SK-N-SH (cell line): ENCODE results near the gene FTMT. TPM values are rescaled to one million over a fixed set of nuclear protein-coding genes. Genes with fewer than 3 reads are reported as not detected.

Source experiments
- CTCF ChIA-PET: fragments of 300-600, 350-600 bp; formaldehyde crosslinking; extraction: SDS; loops from one replicate; lab custom pipeline; 2021; lab: Yijun Ruan, JAX
- POLR2A ChIA-PET: fragments of 350-600 bp; sonication (Branson Sonifier 250); formaldehyde crosslinking; extraction: SDS; loops from one replicate; lab custom pipeline; 2020; ENCODE audit warnings: antibody characterized with exemption, inconsistent platforms; lab: Yijun Ruan, JAX
- DNase-seq: peaks from one replicate; pipeline ENCODE4 v3.0.0; 2012
- H2AFZ ChIP-seq: fragments of 200-600 bp; sonication (generic); 2 replicates; pipeline ENCODE4 v1.8.1; 2016; ENCODE audit warnings: antibody characterized with exemption, mild to moderate bottlenecking, low read depth
- H3F3A ChIP-seq: fragments of 200-600 bp; sonication (generic); replicated peaks from 2 replicates; pipeline ENCODE3; 2016; ENCODE audit warnings: antibody characterized with exemption, mild to moderate bottlenecking; ENCODE audit not compliant: insufficient read depth
- H3K27ac ChIP-seq, 2 experiments: fragments of 200-500 bp in 1 of 2; fragments of 200-600 bp in 1 of 2; sonication (Bioruptor generic) in 1 of 2; sonication (generic), shearing (Covaris generic) in 1 of 2; 2 replicates each; pipeline versions ENCODE4 v1.5.1 to v1.6.1; 2014 to 2016; ENCODE audit warnings: low read depth in 2 of 2, inconsistent platforms in 1 of 2, low read length in 1 of 2, mild to moderate bottlenecking in 1 of 2, mixed read lengths in 1 of 2
- H3K27me3 ChIP-seq: fragments of 200-600 bp; sonication (generic), shearing (Covaris generic); 2 replicates; pipeline ENCODE4 v1.6.1; 2016; ENCODE audit warnings: mixed run types; ENCODE audit not compliant: insufficient read depth
- H3K36me3 ChIP-seq, 2 experiments: fragments of 200-500 bp in 1 of 2; fragments of 200-600 bp in 1 of 2; sonication (Bioruptor generic) in 1 of 2; sonication (generic) in 1 of 2; replicated peaks in 1 of 2; 2 replicates each; pipeline versions ENCODE3 to v1.5.1; 2014 to 2016; ENCODE audit warnings: low read length in 1 of 2, mild to moderate bottlenecking in 1 of 2; ENCODE audit not compliant: insufficient read depth in 2 of 2, control insufficient read depth in 1 of 2
- H3K4me1 ChIP-seq, 2 experiments: fragments of 200-500 bp in 1 of 2; fragments of 200-600 bp in 1 of 2; sonication (Bioruptor generic) in 1 of 2; sonication (generic), shearing (Covaris generic) in 1 of 2; 2 replicates each; pipeline versions ENCODE4 v1.5.1 to v1.6.1; 2014 to 2016; ENCODE audit warnings: low read depth in 1 of 2, low read length in 1 of 2, mixed run types in 1 of 2; ENCODE audit not compliant: insufficient read depth in 2 of 2, control insufficient read depth in 1 of 2
- H3K4me2 ChIP-seq: fragments of 200-600 bp; sonication (generic), shearing (Covaris generic); 2 replicates; pipeline ENCODE4 v1.6.1; 2017; ENCODE audit warnings: mixed run types
- H3K4me3 ChIP-seq, 2 experiments: fragments of 200-500 bp in 1 of 2; fragments of 200-600 bp in 1 of 2; sonication (Bioruptor generic) in 1 of 2; sonication (generic), shearing (Covaris generic) in 1 of 2; 2 replicates each; pipeline versions ENCODE4 v1.5.1 to v1.8.1; 2014 to 2016; ENCODE audit warnings: low read depth in 2 of 2, inconsistent platforms in 1 of 2, low read length in 1 of 2, mild to moderate bottlenecking in 1 of 2, mixed read lengths in 1 of 2, moderate library complexity in 1 of 2
- H3K79me2 ChIP-seq: fragments of 200-600 bp; sonication (generic); 2 replicates; pipeline ENCODE4 v1.8.1; 2017; ENCODE audit warnings: mild to moderate bottlenecking; ENCODE audit not compliant: insufficient read depth
- H3K9ac ChIP-seq: fragments of 200-600 bp; sonication (generic); 2 replicates; pipeline ENCODE4 v1.6.1; 2017; ENCODE audit warnings: mixed run types
- H3K9me2 ChIP-seq: fragments of 200-600 bp; sonication (generic); 2 replicates; pipeline ENCODE4 v1.6.1; 2017; ENCODE audit warnings: mixed run types
- H3K9me3 ChIP-seq: fragments of 200-600 bp; sonication (generic); 2 replicates; pipeline ENCODE4 v1.6.1; 2017; ENCODE audit warnings: mixed run types, mild to moderate bottlenecking, moderate library complexity
- H4K20me1 ChIP-seq: fragments of 200-600 bp; sonication (generic); 2 replicates; pipeline ENCODE4 v1.6.1; 2017; ENCODE audit warnings: mild to moderate bottlenecking, mixed run types; ENCODE audit not compliant: insufficient read depth
- ELF1 ChIP-seq: IDR thresholded peaks from 2 replicates; pipeline ENCODE4 v1.4.0; 2012
- EP300 ChIP-seq, 2 experiments: IDR thresholded peaks; 2 replicates each; pipeline versions ENCODE4 v1.4.0 to v1.6.1; 2012; ENCODE audit warnings: borderline replicate concordance in 1 of 2, low read depth in 1 of 2, low read length in 1 of 2
- GATA2 ChIP-seq: sonication (generic); formaldehyde crosslinking; IDR thresholded peaks from 2 replicates; pipeline ENCODE4 v1.5.0; 2020; ENCODE audit warnings: mild to moderate bottlenecking, missing genetic modification reagents
- IRF3 ChIP-seq: fragments of 150-350 bp; IDR thresholded peaks from 2 replicates; pipeline ENCODE4 v1.6.1; 2016; ENCODE audit warnings: mild to moderate bottlenecking, low read depth, low read length
- MXI1 ChIP-seq: IDR thresholded peaks from 2 replicates; pipeline ENCODE4 v1.6.1; 2012; ENCODE audit warnings: mild to moderate bottlenecking, low read depth, low read length, improper control_type of control experiment
- NFIC ChIP-seq: IDR thresholded peaks from 2 replicates; pipeline ENCODE4 v1.4.0; 2012; ENCODE audit warnings: borderline replicate concordance
- NRF1 ChIP-seq: IDR thresholded peaks from 2 replicates; pipeline ENCODE4 v1.6.1; 2012; ENCODE audit warnings: low read depth, mild to moderate bottlenecking, low read length
- POLR2AphosphoS5 ChIP-seq: IDR thresholded peaks from 2 replicates; pipeline ENCODE4 v1.6.1; 2012; ENCODE audit warnings: low read depth, low read length
- REST ChIP-seq: IDR thresholded peaks from 2 replicates; pipeline ENCODE4 v1.6.1; 2012; ENCODE audit warnings: mild to moderate bottlenecking, low read depth, low read length, moderate library complexity
- RFX5 ChIP-seq: IDR thresholded peaks from 2 replicates; pipeline ENCODE4 v1.6.1; 2012; ENCODE audit warnings: mild to moderate bottlenecking, improper control_type of control experiment, low read length
- USF2 ChIP-seq: fragments of 150-350 bp; IDR thresholded peaks from 2 replicates; pipeline ENCODE4 v1.6.1; 2017; ENCODE audit warnings: antibody characterized with exemption, low read length, low read depth, borderline replicate concordance
- YY1 ChIP-seq: IDR thresholded peaks from 2 replicates; pipeline ENCODE4 v1.4.0; 2012; ENCODE audit warnings: low read depth, mild to moderate bottlenecking
- ZBTB33 ChIP-seq: IDR thresholded peaks from 2 replicates; pipeline ENCODE4 v1.4.0; 2012; ENCODE audit warnings: low read depth, borderline replicate concordance
- WGBS: methylation state at CpG from one replicate; pipeline ENCODE4 v1.1.6; 2017; ENCODE audit warnings: low lambda C conversion rate; 5-methylcytosine and 5-hydroxymethylcytosine counted together
- polyA plus RNA-seq, 3 experiments: library from polyadenylated mRNA; depleted of rRNA; stranded (reverse); fragments of >200 nt; gene quantifications; 2 replicates each; pipeline ENCODE4 v1.2.3, GENCODE V29; 2012

The FTMT gene
- polyA plus RNA-seq, 1 of the 3 experiments (the other 2 are of a cell fraction), result not detected

- Histone ChIP-seq H3K27me3 (no peaks in the 10 kb centered on the region), H3K4me3 (no peak overlapping the region), H2AFZ (no peak overlapping the region), H3K4me2 (no peak overlapping the region), H3K9me2 (no peaks in the 10 kb centered on the region), H3K79me2 (no peaks in the 10 kb centered on the region), H3K9ac (no peak overlapping the region), H3K4me1 (no peaks in the 10 kb centered on the region), H3F3A (no peaks in the 10 kb centered on the region), H3K36me3 (no peaks in the 10 kb centered on the region), H3K27ac (no peak overlapping the region), H4K20me1 (no peaks in the 10 kb centered on the region), H3K9me3 (no peaks in the 10 kb centered on the region)
- DNase-seq, result no peak
- POLR2A ChIA-PET, result no interaction called here
- CTCF ChIA-PET, result interaction anchor here (1.4 kb wide), 1 partner anchor 243 kb away, joined by 3 read pairs; no protein-coding TSS in a partner anchor
- WGBS, result 94% methylated on average over 2 of the region's 2 CpGs
- no peak for TF ChIP-seq NRF1
- TF ChIP-seq USF2, result no peak
- no peak for TF ChIP-seq MXI1
- TF ChIP-seq REST, result no peak
- no peak for TF ChIP-seq EP300 (IDR thresholded peaks at IDR 0.05; ENCODE audit: borderline replicate concordance in 1 of 2, low read depth in 1 of 2, low read length in 1 of 2)
- TF ChIP-seq GATA2 (CRISPR knock-in tag), result no peak
- TF ChIP-seq NFIC, result no peak
- no peak for TF ChIP-seq ZBTB33
- no peak for TF ChIP-seq RFX5
- no peak for TF ChIP-seq YY1
- no peak for TF ChIP-seq IRF3
- TF ChIP-seq POLR2AphosphoS5, result no peak
- no peak for TF ChIP-seq ELF1
These were observed 21.2 kb downstream of the FTMT start for GRCh38 chr5:121872856-121873255.
